GM12892 (cell line): ENCODE data around the gene DDX31.

ENCODE experiments used
- DNase-seq: peaks from one replicate; pipeline ENCODE4 v3.0.0; 2011; ENCODE audit not compliant: insufficient read length
- FAIRE-seq: peaks from 2 replicates; lab custom pipeline; 2011; peaks lifted over from hg19 to GRCh38; lab: Jason Lieb, UNC
- POLR2A ChIP-seq: IDR thresholded peaks from 2 replicates; pipeline ENCODE4 v1.6.1; 2011; ENCODE audit warnings: low read depth, low read length, control low read depth
- POLR2AphosphoS5 ChIP-seq: IDR thresholded peaks from 2 replicates; pipeline ENCODE4 v1.6.1; 2011; ENCODE audit warnings: low read depth, low read length, control low read depth
- TAF1 ChIP-seq: IDR thresholded peaks from 2 replicates; pipeline ENCODE4 v1.6.1; 2011; ENCODE audit warnings: low read depth, mild to moderate bottlenecking, control low read depth, low read length, borderline replicate concordance

DDX31 gene

GRCh38 chr9:132699956-132700355, 30.2 kb upstream of the DDX31 start:
- TF ChIP-seq POLR2AphosphoS5 (no peak), POLR2A (no peak), TAF1 (no peak)
- FAIRE-seq: no peak
- DNase-seq: no peak

- DNase-seq: no peak
- TF ChIP-seq TAF1 (no peak), POLR2A (no peak), POLR2AphosphoS5 (no peak)
- no peak for FAIRE-seq
Measured at GRCh38 chr9:132698989-132699388, 29.2 kb upstream of the DDX31 start.

GRCh38 chr9:132697230-132697629, 27.4 kb upstream of the DDX31 start:
- FAIRE-seq: no peak
- TF ChIP-seq POLR2A (no peak), TAF1 (no peak), POLR2AphosphoS5 (no peak)
- no peak for DNase-seq

GRCh38 chr9:132694144-132694543, 24.4 kb upstream of the DDX31 start:
- TF ChIP-seq POLR2A (no peak), POLR2AphosphoS5 (no peak), TAF1 (no peak)
- DNase-seq (no peak), FAIRE-seq (no peak)

- FAIRE-seq: peak; percentile 14
- TF ChIP-seq POLR2A: no peak
- no peak for TF ChIP-seq POLR2AphosphoS5
- no peak for TF ChIP-seq TAF1
- DNase-seq: no peak
Measured at GRCh38 chr9:132690696-132691095, 20.9 kb upstream of the DDX31 start.

- no peak for DNase-seq
- TF ChIP-seq POLR2AphosphoS5 (no peak), POLR2A (no peak), TAF1 (no peak)
- no peak for FAIRE-seq
Measured at GRCh38 chr9:132683873-132684272, 14.1 kb upstream of the DDX31 start.

GRCh38 chr9:132681561-132681960, 11.8 kb upstream of the DDX31 start:
- no peak for TF ChIP-seq TAF1
- TF ChIP-seq POLR2AphosphoS5: no peak
- no peak for TF ChIP-seq POLR2A

GRCh38 chr9:132679946-132680625, 10.3 kb upstream of the DDX31 start:
- TF ChIP-seq POLR2A: no peak
- TF ChIP-seq TAF1: no peak
- TF ChIP-seq POLR2AphosphoS5: no peak
- DNase-seq: no peak
- FAIRE-seq: no peak

More at GRCh38 chr9:132681561-132681960, 11.8 kb upstream of the DDX31 start:
- FAIRE-seq (no peak), DNase-seq (no peak)

GRCh38 chr9:132677976-132678375, 8.2 kb upstream of the DDX31 start:
- no peak for DNase-seq
- TF ChIP-seq TAF1: no peak
- no peak for TF ChIP-seq POLR2AphosphoS5
- TF ChIP-seq POLR2A: no peak
- no peak for FAIRE-seq

- TF ChIP-seq POLR2A: no peak
- no peak for TF ChIP-seq POLR2AphosphoS5
- no peak for TF ChIP-seq TAF1
- DNase-seq: no peak
- no peak for FAIRE-seq
Measured at GRCh38 chr9:132674485-132674884, 4.7 kb upstream of the DDX31 start.

- DNase-seq (no peak), FAIRE-seq (no peak)
- TF ChIP-seq POLR2AphosphoS5: no peak
- TF ChIP-seq TAF1: no peak
- TF ChIP-seq POLR2A: no peak
Measured at GRCh38 chr9:132673355-132673754, 3.6 kb upstream of the DDX31 start.

- FAIRE-seq (no peak), DNase-seq (no peak)
- TF ChIP-seq POLR2A (no peak), TAF1 (no peak), POLR2AphosphoS5 (no peak)
Measured at GRCh38 chr9:132672413-132672690, 2.6 kb upstream of the DDX31 start.
